NB4 (cell line): Measurements from ENCODE around the gene GNG3.

ENCODE experiments used
- DNase-seq: peaks from one replicate; pipeline ENCODE4 v3.0.0; 2010; ENCODE audit warnings: low read depth
- H3K4me3 ChIP-seq: one replicate; pipeline ENCODE4 v1.5.1; 2011; ENCODE audit warnings: mild to moderate bottlenecking, low read depth, low read length, moderate library complexity
- MYC ChIP-seq: IDR thresholded peaks from 2 replicates; pipeline ENCODE4 v1.6.1; 2011; ENCODE audit warnings: low read depth, low read length
- POLR2A ChIP-seq: IDR thresholded peaks from 2 replicates; pipeline ENCODE4 v1.6.1; 2011; ENCODE audit warnings: mild to moderate bottlenecking; ENCODE audit not compliant: insufficient read length; ENCODE audit errors: extremely low read depth
- TF ChIP-seq, protein P1 (sequence below): IDR thresholded peaks from one replicate; pipeline ENCODE4 v1.5.1; 2012; ENCODE audit warnings: low read depth, low read length
- TF ChIP-seq, protein P2 (sequence below): IDR thresholded peaks from 2 replicates; pipeline ENCODE4 v1.6.1; 2011; ENCODE audit warnings: low read depth, low read length

GNG3 gene

GRCh38 chr11:62707277-62707861 is at the start of gene GNG3, which contains the start of gene BSCL2:
Gene GNG3 (plus strand): TSS chr11:62707676. CDS start chr11:62708296, 620 bp downstream.
Gene BSCL2 (minus strand): TSS chr11:62707424. CDS start chr11:62707195, 229 bp downstream.
- H3K4me3 ChIP-seq: peak within 1 kb of the TSS; percentile 35
- peak; percentile 44 for DNase-seq
- TF ChIP-seq MYC (no peak), POLR2A (no peak)
- TF ChIP-seq, protein P1, sequence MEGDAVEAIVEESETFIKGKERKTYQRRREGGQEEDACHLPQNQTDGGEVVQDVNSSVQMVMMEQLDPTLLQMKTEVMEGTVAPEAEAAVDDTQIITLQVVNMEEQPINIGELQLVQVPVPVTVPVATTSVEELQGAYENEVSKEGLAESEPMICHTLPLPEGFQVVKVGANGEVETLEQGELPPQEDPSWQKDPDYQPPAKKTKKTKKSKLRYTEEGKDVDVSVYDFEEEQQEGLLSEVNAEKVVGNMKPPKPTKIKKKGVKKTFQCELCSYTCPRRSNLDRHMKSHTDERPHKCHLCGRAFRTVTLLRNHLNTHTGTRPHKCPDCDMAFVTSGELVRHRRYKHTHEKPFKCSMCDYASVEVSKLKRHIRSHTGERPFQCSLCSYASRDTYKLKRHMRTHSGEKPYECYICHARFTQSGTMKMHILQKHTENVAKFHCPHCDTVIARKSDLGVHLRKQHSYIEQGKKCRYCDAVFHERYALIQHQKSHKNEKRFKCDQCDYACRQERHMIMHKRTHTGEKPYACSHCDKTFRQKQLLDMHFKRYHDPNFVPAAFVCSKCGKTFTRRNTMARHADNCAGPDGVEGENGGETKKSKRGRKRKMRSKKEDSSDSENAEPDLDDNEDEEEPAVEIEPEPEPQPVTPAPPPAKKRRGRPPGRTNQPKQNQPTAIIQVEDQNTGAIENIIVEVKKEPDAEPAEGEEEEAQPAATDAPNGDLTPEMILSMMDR: no peak
- TF ChIP-seq, protein P2, sequence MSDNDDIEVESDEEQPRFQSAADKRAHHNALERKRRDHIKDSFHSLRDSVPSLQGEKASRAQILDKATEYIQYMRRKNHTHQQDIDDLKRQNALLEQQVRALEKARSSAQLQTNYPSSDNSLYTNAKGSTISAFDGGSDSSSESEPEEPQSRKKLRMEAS: no peak

DNA sequence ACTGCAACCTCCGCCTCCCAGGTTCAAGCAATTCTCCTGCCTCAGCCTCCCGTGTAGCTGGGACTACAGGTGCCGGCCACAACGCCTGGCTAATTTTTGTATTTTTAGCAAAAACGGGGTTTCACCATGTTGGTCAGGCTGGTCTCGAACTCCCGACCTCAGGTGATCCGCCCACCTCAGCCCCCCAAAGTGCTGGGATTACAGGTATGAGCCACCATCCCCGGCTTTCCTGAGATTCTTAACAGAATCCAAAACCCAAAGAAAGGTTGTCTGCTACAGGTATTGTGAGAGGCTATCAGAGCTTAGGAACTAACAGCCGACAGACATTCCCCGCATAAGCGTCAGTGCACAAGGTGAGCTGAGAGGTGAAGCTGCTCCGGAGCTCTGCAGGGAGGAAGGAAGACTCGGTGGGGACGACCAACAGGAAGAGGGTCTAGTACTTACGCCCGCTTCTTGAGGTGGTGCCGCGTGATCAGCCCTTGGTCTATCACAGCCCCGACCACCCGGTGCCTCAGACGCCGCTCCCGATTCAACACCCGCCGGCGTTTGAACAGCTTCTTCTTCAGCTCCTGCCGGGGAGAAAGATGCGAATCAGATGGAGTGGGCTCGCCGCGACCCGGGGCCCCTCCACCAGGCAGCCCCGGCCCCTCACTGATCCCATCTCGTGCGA is 42.9 kb upstream of the GNG3 start:
- peak; percentile 80 for DNase-seq
- peak overlapping the region; percentile 100 for H3K4me3 ChIP-seq
- TF ChIP-seq, protein P2: no peak; the same call in 1 of the 2 replicates
- TF ChIP-seq, protein P1: no peak
- TF ChIP-seq MYC (no peak), POLR2A (no peak)

GRCh38 chr11:62665075-62665598 is 42.3 kb upstream of the GNG3 start, which contains the start of the genes C11orf98 and CSKMT:
Gene C11orf98 (minus strand): TSS chr11:62665210. CDS start chr11:62665169, 41 bp downstream.
Gene CSKMT (plus strand): TSS chr11:62665312. CDS start chr11:62665880, 568 bp downstream.
- TF ChIP-seq MYC (peak; percentile 91; the same call in 1 of the 2 replicates), POLR2A (peak; percentile 100)
- TF ChIP-seq, protein P2: peak; percentile 61
- TF ChIP-seq, protein P1: no peak
- peak; percentile 97 for DNase-seq
- H3K4me3 ChIP-seq: peak within 1 kb of the TSS; percentile 100

DNA sequence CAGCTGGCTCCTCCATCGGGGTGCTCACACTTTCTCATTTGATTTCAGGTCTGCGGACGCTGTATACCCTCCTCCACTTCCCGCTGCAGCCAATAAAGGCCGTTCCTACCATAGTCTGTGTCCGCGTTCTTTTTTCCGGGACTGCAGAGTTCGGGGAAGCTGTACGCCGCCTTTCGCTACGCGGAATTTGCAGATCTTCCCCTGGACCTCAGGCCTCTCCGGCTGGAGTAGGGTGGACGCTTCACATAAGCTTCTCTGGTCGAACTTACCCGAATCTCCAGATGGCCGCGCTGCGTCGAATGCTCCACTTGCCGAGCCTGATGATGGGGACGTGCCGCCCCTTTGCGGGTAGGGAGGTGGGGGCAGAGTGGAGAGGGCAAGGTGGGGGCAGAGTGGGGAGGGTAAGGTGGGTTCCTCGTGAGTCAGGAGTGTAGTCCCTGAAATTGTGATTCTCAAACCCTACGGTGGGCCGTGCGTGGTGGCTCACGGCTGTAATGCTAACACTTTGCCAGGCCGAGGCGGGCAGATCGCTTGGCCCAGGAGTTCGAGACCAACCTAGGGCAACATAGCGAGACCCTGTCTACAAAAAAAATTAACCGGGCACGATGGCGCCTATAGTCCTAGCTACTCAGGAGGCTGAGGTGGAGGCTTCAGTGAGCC is 41.7 kb upstream of the GNG3 start:
- DNase-seq: peak; percentile 73
- TF ChIP-seq, protein P1: no peak
- TF ChIP-seq MYC (no peak), POLR2A (no peak)
- TF ChIP-seq, protein P2: no peak
- H3K4me3 ChIP-seq: peak overlapping the region; percentile 100

DNA sequence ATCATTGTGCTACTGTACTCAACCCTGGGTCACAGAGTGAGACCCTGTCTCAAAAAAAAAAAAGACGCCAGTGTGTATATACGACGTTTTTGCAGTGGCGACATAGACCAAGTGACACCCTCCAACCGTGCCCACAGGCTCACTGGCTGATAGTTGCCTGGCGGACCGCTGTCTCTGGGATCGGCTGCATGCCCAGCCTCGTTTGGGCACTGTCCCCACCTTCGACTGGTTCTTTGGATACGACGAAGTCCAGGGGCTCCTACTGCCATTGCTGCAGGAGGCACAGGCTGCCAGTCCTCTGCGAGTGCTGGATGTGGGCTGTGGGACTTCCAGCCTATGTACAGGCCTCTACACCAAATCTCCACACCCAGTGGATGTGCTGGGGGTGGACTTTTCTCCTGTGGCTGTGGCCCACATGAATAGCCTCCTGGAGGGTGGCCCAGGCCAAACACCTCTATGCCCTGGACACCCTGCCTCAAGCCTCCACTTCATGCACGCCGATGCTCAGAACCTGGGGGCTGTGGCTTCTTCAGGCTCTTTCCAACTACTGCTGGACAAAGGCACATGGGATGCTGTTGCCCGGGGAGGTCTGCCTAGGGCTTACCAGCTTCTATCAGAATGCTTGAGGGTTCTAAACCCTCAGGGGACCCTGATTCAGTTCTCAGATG is 41.1 kb upstream of the GNG3 start:
- peak; percentile 43 for DNase-seq
- peak overlapping the region; percentile 100 for H3K4me3 ChIP-seq
- TF ChIP-seq, protein P1: no peak
- TF ChIP-seq POLR2A (no peak), MYC (no peak)
- TF ChIP-seq, protein P2: peak; percentile 2; the same call in 1 of the 2 replicates
